ENCODE results near the gene ZMYND8. TPM values are rescaled to one million over a fixed set of nuclear protein-coding genes. Genes with fewer than 3 reads are reported as not detected.

The ZMYND8 gene
- total RNA-seq, 1 experiment from 2014 or later = 29.0 TPM

DNA sequence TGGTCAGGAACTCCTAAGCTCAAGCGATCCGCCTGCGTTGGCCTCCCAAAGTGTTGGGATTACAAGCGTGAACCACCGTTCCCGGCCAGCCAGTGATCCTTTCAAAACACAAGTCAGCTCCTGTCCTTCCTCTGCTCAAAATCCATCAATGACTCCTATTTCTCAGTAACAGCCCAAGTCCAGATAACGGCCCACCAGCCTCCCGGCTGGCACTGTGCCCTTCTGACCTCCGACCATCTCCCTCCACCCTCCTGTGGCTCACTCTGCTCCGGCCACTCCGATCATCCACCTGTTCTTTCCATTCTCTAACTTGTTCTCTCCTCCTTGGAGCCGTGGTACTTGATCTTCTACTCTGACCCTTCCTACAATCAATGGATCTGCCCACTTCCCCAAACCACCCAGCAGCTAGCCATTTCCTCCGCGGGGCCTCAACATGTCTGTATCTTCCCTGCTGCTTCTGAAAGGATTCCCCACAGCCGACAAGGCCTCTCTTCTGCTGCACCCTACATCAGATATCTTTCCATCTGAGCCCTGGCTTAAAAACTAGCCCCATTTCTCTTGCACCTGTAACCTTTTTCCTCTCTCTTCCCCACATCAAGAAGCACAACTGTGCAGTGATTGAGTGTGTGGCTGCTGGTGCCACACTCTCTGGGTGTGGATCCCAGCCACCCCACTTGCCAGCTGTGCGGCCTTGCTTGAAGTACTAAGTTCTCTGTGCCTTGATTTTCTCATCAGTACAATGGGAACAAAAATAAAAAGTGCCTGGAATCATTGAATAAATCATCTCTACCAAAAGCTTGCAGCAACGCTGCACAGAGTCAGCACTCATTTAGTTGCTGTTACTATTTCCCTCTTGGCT lies 6.1 kb upstream of the ZMYND8 start:
- Histone ChIP-seq H4K20me1 (ENCODE audit: insufficient read depth) (no peaks in the 10 kb centered on the region), H3K4me1 (ENCODE audit: control insufficient read depth in 1 of 2, insufficient read depth in 2 of 2, low read length in 2 of 2) (peaks cover 48 to 49% of the 10 kb centered on the region in 2 experiments), H3K79me2 (ENCODE audit: insufficient read depth, low read length) (no peaks in the 10 kb centered on the region), H3K27me3 (ENCODE audit: insufficient read depth, low read length) (no peaks in the 10 kb centered on the region), H3K36me3 (ENCODE audit: control insufficient read depth in 1 of 2, insufficient read depth in 2 of 2, low read length in 2 of 2) (no peaks in the 10 kb centered on the region), H2AFZ (ENCODE audit: low read depth, low read length, poor library complexity, severe bottlenecking) (no peak overlapping the region), H3K9ac (ENCODE audit: low read length) (no peak overlapping the region), H3K27ac (ENCODE audit: low read depth, low read length) (no peak overlapping the region), H3K9me3 (ENCODE audit: control insufficient read depth in 1 of 2, insufficient read depth in 1 of 2, low read depth in 1 of 2, low read length in 2 of 2) (no peaks in the 10 kb centered on the region), H3K4me2 (ENCODE audit: low read length) (no peak overlapping the region), H3K9me2 (ENCODE audit: insufficient read depth) (no peaks in the 10 kb centered on the region), H3K4me3 (replicated peaks in 1 of 2; ENCODE audit: low read depth in 1 of 2, low read length in 2 of 2) (no peak overlapping the region)
- ChIA-PET RAD21 (ENCODE audit: low non-redundant PET in 1 of 2, low total read pairs in 2 of 2, uncharacterized antibody in 2 of 2, unreplicated experiment in 2 of 2) (no interaction called here), POLR2A (interaction anchor here (0.6 to 2.8 kb wide), 2 partner anchors 9 to 16 kb away, joined by 3 to 9 read pairs; no protein-coding TSS in a partner anchor), CTCF (no interaction called here)
- no peak for TF ChIP-seq EZH2phosphoT487 (IDR thresholded peaks at IDR 0.05; ENCODE audit: borderline replicate concordance)
- TF ChIP-seq, protein P1, sequence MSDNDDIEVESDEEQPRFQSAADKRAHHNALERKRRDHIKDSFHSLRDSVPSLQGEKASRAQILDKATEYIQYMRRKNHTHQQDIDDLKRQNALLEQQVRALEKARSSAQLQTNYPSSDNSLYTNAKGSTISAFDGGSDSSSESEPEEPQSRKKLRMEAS (IDR thresholded peaks at IDR 0.05) = no peak
- TF ChIP-seq SP1 (IDR thresholded peaks at IDR 0.05; ENCODE audit: low read depth) = no peak
- TF ChIP-seq, protein P2, sequence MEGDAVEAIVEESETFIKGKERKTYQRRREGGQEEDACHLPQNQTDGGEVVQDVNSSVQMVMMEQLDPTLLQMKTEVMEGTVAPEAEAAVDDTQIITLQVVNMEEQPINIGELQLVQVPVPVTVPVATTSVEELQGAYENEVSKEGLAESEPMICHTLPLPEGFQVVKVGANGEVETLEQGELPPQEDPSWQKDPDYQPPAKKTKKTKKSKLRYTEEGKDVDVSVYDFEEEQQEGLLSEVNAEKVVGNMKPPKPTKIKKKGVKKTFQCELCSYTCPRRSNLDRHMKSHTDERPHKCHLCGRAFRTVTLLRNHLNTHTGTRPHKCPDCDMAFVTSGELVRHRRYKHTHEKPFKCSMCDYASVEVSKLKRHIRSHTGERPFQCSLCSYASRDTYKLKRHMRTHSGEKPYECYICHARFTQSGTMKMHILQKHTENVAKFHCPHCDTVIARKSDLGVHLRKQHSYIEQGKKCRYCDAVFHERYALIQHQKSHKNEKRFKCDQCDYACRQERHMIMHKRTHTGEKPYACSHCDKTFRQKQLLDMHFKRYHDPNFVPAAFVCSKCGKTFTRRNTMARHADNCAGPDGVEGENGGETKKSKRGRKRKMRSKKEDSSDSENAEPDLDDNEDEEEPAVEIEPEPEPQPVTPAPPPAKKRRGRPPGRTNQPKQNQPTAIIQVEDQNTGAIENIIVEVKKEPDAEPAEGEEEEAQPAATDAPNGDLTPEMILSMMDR (IDR thresholded peaks at IDR 0.05 in 2 of 3, conservative IDR thresholded peaks at IDR 0.05 in 1 of 3; ENCODE audit: borderline replicate concordance in 1 of 3, insufficient read depth in 1 of 3, low read depth in 2 of 3, low read length in 2 of 3) = no peak
- TF ChIP-seq EGR1 (IDR thresholded peaks at IDR 0.05; ENCODE audit: low read depth) = no peak
- TF ChIP-seq RAD21 (IDR thresholded peaks at IDR 0.05; ENCODE audit: low read depth) = no peak
- TF ChIP-seq EZH2 (IDR thresholded peaks at IDR 0.05) = no peak
- TF ChIP-seq, protein P3, sequence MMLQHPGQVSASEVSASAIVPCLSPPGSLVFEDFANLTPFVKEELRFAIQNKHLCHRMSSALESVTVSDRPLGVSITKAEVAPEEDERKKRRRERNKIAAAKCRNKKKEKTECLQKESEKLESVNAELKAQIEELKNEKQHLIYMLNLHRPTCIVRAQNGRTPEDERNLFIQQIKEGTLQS (IDR thresholded peaks at IDR 0.05) = no peak
- TF ChIP-seq TCF7L2 (IDR thresholded peaks at IDR 0.05; ENCODE audit: borderline replicate concordance, extremely low read depth, insufficient read depth, insufficient read length) = no peak
- TF ChIP-seq JUND (IDR thresholded peaks at IDR 0.05) = no peak
- TF ChIP-seq FOSL1 (IDR thresholded peaks at IDR 0.05; ENCODE audit: low read depth) = no peak
- no peak for TF ChIP-seq ZNF274 (IDR thresholded peaks at IDR 0.05; ENCODE audit: low read depth, low read length)
- no peak for TF ChIP-seq POLR2A (IDR thresholded peaks at IDR 0.05; ENCODE audit: borderline replicate concordance, extremely low read depth, insufficient read depth, insufficient read length)
- TF ChIP-seq ELF1 (IDR thresholded peaks at IDR 0.05; ENCODE audit: borderline replicate concordance, low read depth) = no peak
- no TSS peak for BruUV-seq (replicated peaks)
- ATAC-seq (no peak), DNase-seq (ENCODE audit: low read depth, low spot score) (no peak)
- intact Hi-C loops (cut with micrococcal nuclease) = no loop called here

All from HCT116 (cell line).